ENCODE data around the gene IRF4. TPM values are rescaled to one million over a fixed set of nuclear protein-coding genes. Genes with fewer than 3 reads are reported as not detected.

IRF4 gene
- total RNA-seq, 5 donors from 2014 or later (not counting 1 experiment from before 2014, with no cell fraction given): 16.9 to 67.2 (median 28.4) TPM

DNA sequence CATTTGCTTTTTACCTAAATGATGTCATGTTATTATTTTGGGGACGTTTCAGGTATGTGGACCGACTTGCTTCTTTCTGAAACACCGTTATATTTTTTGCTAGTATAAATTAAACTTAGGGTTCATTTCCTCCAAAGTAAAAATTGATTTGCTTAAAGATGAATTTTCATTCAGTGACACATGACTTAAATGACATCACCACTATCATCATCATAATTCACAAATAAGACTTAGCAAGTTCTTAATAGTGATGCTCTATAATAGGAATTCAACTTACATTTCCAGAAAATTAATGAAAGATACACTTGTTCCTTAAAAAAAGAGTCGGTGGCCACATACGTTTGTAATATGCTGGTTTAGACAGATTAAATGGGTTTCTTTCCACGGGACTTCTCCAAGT lies 9.3 kb downstream of the IRF4 start:
- Histone ChIP-seq H3K9me3 (no peaks in the 10 kb centered on the region), H3K27me3 (replicated peaks in 1 of 2; ENCODE audit: control insufficient read depth in 2 of 2, extremely low read depth in 1 of 2, insufficient read depth in 2 of 2, low read length in 1 of 2) (peaks cover 0 to 5% of the 10 kb centered on the region in 2 experiments), H3K4me3 (ENCODE audit: control insufficient read depth in 1 of 2, extremely low read depth in 1 of 2, low read length in 1 of 2) (no peak overlapping the region), H3K4me1 (ENCODE audit: control insufficient read depth in 1 of 2, extremely low read depth in 1 of 2, insufficient read depth in 2 of 2, low read length in 2 of 2) (peaks cover 25 to 44% of the 10 kb centered on the region in 2 experiments), H3K27ac (ENCODE audit: low read length) (no peak overlapping the region), H3K36me3 (ENCODE audit: control insufficient read depth in 2 of 2, extremely low read depth in 1 of 2, insufficient read depth in 1 of 2, low read length in 1 of 2) (peaks cover 7 to 46% of the 10 kb centered on the region in 2 donors)
- 92% methylated on average over 3 of the region's 6 CpGs for WGBS (ENCODE audit: insufficient coverage)
- H3K9me3 Mint-ChIP-seq: no peaks in the 10 kb centered on the region
- DNase-seq (no peak), ATAC-seq (replicated peaks in 1 of 4) (no peak)
- H3K27me3 Mint-ChIP-seq: no peaks in the 10 kb centered on the region
- ChIA-PET CTCF (no interaction called here), POLR2A (no interaction called here)
- peaks cover 69% of the 10 kb centered on the region for H3K36me3 Mint-ChIP-seq
- H3K4me1 Mint-ChIP-seq: peaks cover 40 to 71% (median 65%) of the 10 kb centered on the region in 3 donors
- no peak overlapping the region for H3K27ac Mint-ChIP-seq
- no peak overlapping the region for H3K4me3 Mint-ChIP-seq

DNA sequence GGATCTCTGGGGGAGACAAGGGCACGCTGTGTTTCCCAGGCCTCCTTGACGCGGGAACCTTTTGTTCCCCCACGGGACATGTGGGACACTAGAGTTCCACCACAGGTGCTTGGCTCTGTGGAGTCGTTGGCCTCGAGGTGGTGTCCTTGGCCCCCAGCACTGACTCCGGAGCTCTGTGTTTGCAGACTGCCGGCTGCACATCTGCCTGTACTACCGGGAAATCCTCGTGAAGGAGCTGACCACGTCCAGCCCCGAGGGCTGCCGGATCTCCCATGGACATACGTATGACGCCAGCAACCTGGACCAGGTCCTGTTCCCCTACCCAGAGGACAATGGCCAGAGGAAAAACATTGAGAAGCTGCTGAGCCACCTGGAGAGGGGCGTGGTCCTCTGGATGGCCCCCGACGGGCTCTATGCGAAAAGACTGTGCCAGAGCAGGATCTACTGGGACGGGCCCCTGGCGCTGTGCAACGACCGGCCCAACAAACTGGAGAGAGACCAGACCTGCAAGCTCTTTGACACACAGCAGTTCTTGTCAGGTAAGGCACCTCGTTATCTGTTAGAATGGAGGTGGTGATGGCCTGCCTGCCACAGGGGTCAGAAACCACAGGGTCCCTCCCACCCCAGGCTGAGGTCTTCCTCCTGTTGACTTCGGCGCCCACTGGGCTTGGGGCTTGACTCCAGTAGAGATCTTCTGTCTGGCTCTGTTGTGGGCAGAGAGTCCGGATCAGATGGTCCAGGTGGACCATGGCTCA lies 9.9 kb downstream of the IRF4 start:
- WGBS (ENCODE audit: insufficient coverage): 92% methylated on average over 24 of the region's 27 CpGs
- peaks cover 25 to 42% of the 10 kb centered on the region in 2 experiments for H3K4me1 ChIP-seq (ENCODE audit: control insufficient read depth in 1 of 2, extremely low read depth in 1 of 2, insufficient read depth in 2 of 2, low read length in 2 of 2)
- Mint-ChIP-seq H3K4me3 (no peak overlapping the region), H3K36me3 (peaks cover 69% of the 10 kb centered on the region), H3K9me3 (no peaks in the 10 kb centered on the region), H3K27me3 (no peaks in the 10 kb centered on the region), H3K27ac (no peak overlapping the region), H3K4me1 (peaks cover 40 to 69% (median 68%) of the 10 kb centered on the region in 3 donors)
- POLR2A ChIA-PET: no interaction called here
- ATAC-seq (replicated peaks in 1 of 4) (no peak), DNase-seq (no peak)
- no peak overlapping the region for H3K27ac ChIP-seq (ENCODE audit: low read length)
- peaks cover 0 to 3% of the 10 kb centered on the region in 2 experiments for H3K27me3 ChIP-seq (replicated peaks in 1 of 2; ENCODE audit: control insufficient read depth in 2 of 2, extremely low read depth in 1 of 2, insufficient read depth in 2 of 2, low read length in 1 of 2)
- CTCF ChIA-PET: no interaction called here
- H3K36me3 ChIP-seq (ENCODE audit: control insufficient read depth in 2 of 2, extremely low read depth in 1 of 2, insufficient read depth in 1 of 2, low read length in 1 of 2): peaks cover 7 to 44% of the 10 kb centered on the region in 2 donors
- no peaks in the 10 kb centered on the region for H3K9me3 ChIP-seq
- H3K4me3 ChIP-seq (ENCODE audit: control insufficient read depth in 1 of 2, extremely low read depth in 1 of 2, low read length in 1 of 2): no peak overlapping the region

DNA sequence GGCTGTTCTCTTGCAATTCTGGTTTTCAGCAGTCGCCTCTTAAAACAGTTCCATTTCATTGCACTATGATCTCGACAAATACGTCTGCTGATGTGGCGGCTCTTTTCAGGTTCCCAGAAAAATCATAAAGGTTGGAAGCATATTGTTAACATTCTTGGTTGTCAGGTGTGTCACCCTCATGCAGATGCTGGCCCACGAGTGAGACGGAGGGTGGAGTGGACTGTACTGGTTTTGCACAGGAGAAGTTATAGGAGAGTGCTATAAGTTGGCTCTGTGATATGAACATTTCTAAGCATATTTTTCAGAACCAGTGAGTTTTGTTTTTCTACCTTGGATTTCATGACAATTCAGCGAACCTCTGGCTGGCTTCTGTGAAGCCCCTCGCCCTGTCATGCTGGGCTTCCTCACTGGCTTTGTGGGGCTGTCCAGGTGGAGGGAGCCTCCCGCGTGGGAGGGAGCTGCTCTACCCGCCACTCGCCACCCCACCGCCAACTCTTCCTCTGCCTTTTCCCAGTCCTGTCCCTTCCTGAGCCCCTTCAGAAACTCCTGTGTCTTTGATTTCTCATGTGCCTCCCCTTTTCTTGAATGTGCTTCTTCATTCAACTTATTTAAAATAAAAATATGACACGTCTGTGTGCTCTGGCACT lies 10.6 kb downstream of the IRF4 start:
- peaks cover 7 to 48% of the 10 kb centered on the region in 2 donors for H3K36me3 ChIP-seq (ENCODE audit: control insufficient read depth in 2 of 2, extremely low read depth in 1 of 2, insufficient read depth in 1 of 2, low read length in 1 of 2)
- peaks cover 25 to 42% of the 10 kb centered on the region in 2 experiments for H3K4me1 ChIP-seq (ENCODE audit: control insufficient read depth in 1 of 2, extremely low read depth in 1 of 2, insufficient read depth in 2 of 2, low read length in 2 of 2)
- ChIA-PET CTCF (no interaction called here), POLR2A (no interaction called here)
- no peak for DNase-seq
- no peaks in the 10 kb centered on the region for H3K27me3 Mint-ChIP-seq
- no peaks in the 10 kb centered on the region for H3K9me3 Mint-ChIP-seq
- H3K4me3 Mint-ChIP-seq: no peak overlapping the region
- ATAC-seq (replicated peaks in 1 of 4): no peak
- H3K36me3 Mint-ChIP-seq: peaks cover 71% of the 10 kb centered on the region
- H3K4me3 ChIP-seq (ENCODE audit: control insufficient read depth in 1 of 2, extremely low read depth in 1 of 2, low read length in 1 of 2): no peak overlapping the region
- no peak overlapping the region for H3K27ac ChIP-seq (ENCODE audit: low read length)
- peak overlapping the region in 1 of 2 donors; percentile 90 for H3K27ac Mint-ChIP-seq
- H3K4me1 Mint-ChIP-seq: peaks cover 37 to 67% (median 66%) of the 10 kb centered on the region in 3 donors
- peaks cover 0 to 3% of the 10 kb centered on the region in 2 experiments for H3K27me3 ChIP-seq (replicated peaks in 1 of 2; ENCODE audit: control insufficient read depth in 2 of 2, extremely low read depth in 1 of 2, insufficient read depth in 2 of 2, low read length in 1 of 2)
- 95% methylated on average over 11 of the region's 14 CpGs for WGBS (ENCODE audit: insufficient coverage)
- H3K9me3 ChIP-seq: no peaks in the 10 kb centered on the region

DNA sequence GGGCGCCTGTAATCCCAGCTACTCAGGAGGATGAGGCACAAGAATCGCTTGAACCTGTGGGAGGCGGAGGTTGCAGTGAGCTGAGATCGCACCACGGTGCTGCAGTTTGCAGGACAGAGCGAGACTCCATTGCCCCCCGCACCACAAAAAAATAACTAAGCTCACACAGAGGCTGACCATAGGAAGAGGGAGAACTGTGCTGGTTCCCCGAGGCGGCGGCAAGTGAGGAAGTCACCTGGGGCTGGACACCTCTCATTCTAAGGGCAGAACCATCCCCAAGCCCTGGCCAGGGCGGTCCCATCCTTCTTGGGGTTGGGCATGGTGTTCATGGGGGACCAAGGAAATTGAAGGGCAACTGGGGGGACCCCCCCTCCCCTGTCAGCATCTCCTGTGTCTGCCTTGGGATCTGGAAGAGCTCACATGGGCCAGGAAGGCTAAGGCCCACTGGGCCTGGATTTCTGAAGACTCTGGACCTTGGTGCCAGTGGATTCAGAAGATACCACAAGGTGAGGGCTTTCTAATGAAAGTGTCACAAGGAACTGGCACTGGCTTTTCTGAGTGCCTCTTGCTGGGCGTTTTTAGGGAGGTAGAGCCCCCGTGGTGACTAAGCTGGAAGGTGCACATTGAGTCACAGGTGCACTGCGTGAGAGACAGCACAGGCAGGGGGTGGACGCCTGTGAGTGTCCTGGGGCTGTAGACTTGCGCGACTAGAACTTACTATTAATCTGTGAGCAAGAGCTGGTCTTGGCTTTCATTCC lies 11.5 kb downstream of the IRF4 start:
- no peak overlapping the region for H3K4me3 ChIP-seq (ENCODE audit: control insufficient read depth in 1 of 2, extremely low read depth in 1 of 2, low read length in 1 of 2)
- ChIA-PET POLR2A (no interaction called here), CTCF (interaction anchor here (0.6 to 0.7 kb wide), 2 partner anchors 14 to 109 kb away, joined by 3 read pairs; no protein-coding TSS in a partner anchor)
- H3K4me1 ChIP-seq (ENCODE audit: control insufficient read depth in 1 of 2, extremely low read depth in 1 of 2, insufficient read depth in 2 of 2, low read length in 2 of 2): peaks cover 25 to 42% of the 10 kb centered on the region in 2 experiments
- Mint-ChIP-seq H3K27ac (peak overlapping the region; percentile 90), H3K36me3 (peaks cover 70% of the 10 kb centered on the region), H3K4me3 (peak overlapping the region in 2 of 3 donors; percentile 66 to 77), H3K27me3 (no peaks in the 10 kb centered on the region), H3K4me1 (peaks cover 35 to 60% (median 58%) of the 10 kb centered on the region in 3 donors), H3K9me3 (no peaks in the 10 kb centered on the region)
- ATAC-seq (replicated peaks in 1 of 4): peak in 3 of 4 experiments; percentile 31 to 46 (median 35)
- H3K27ac ChIP-seq (ENCODE audit: low read length): no peak overlapping the region
- H3K27me3 ChIP-seq (replicated peaks in 1 of 2; ENCODE audit: control insufficient read depth in 2 of 2, extremely low read depth in 1 of 2, insufficient read depth in 2 of 2, low read length in 1 of 2): peaks cover 0 to 3% of the 10 kb centered on the region in 2 experiments
- H3K9me3 ChIP-seq: no peaks in the 10 kb centered on the region
- 21% methylated on average over 5 of the region's 17 CpGs for WGBS (ENCODE audit: insufficient coverage)
- H3K36me3 ChIP-seq (ENCODE audit: control insufficient read depth in 2 of 2, extremely low read depth in 1 of 2, insufficient read depth in 1 of 2, low read length in 1 of 2): peaks cover 7 to 52% of the 10 kb centered on the region in 2 donors
- peak in 2 of 35 experiments; percentile 18 to 28 for DNase-seq

DNA sequence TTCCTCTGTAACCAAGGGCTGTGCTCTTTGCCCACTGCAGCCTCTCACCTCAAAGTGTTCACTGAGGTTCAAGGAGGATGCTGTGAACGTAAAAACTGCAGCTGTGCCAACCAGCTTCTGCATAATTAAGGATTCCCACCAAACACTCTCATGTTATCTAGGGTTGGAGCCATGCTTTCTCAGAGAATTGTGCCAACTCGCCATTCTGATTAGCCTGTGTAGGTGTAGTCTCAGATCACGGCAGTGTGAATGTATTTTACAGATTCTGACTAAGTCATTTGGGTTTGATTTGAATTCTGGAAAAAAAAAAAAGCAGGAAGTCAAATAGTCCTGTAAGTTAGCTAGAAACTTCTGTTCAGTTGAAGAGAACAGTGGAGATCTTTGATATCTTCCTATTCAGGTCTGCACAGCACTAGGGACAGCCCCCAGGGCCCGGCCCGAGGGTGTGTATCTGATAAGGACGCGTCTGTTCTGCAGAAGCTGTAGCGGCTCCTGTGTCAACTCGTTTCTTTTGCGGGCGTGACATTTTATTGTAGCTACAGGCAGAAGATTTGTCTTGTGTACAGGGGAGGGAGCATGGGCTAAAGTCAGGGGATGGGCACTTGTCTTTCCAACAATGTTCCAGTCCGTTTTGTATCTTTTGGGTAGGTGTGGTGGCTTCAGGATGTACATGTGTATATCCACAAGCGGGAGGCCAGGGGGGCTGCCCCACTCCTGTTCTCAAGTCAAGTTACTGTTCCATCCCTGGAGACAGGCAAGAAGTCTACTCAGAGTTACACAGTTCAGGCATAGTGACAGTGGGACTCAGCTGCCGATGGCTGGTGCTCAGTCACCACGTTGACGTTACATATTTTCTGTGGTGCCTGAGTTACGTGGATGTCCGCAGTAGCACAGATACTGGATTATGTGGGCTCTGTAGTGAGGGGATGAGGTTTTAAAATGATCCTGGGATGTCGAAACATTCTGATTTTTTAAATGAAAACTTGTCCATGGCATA lies 12.4 kb downstream of the IRF4 start:
- peaks cover 72% of the 10 kb centered on the region for H3K36me3 Mint-ChIP-seq
- peaks cover 7 to 54% of the 10 kb centered on the region in 2 donors for H3K36me3 ChIP-seq (ENCODE audit: control insufficient read depth in 2 of 2, extremely low read depth in 1 of 2, insufficient read depth in 1 of 2, low read length in 1 of 2)
- H3K27ac Mint-ChIP-seq: peak overlapping the region; percentile 90
- ChIA-PET POLR2A (interaction anchor here in 1 of 2 donors (0.5 kb wide), 1 partner anchor 94 kb away, joined by 3 read pairs; no protein-coding TSS in a partner anchor), CTCF (interaction anchor here (0.6 to 1.6 kb wide), 3 partner anchors 10 to 110 kb away, joined by 3 to 4 read pairs (median 3); no protein-coding TSS in a partner anchor)
- no peaks in the 10 kb centered on the region for H3K27me3 Mint-ChIP-seq
- H3K27ac ChIP-seq (ENCODE audit: low read length): peak overlapping the region; percentile 3
- H3K4me1 Mint-ChIP-seq: peaks cover 35 to 53% (median 51%) of the 10 kb centered on the region in 3 donors
- peak overlapping the region; percentile 66 to 77 (median 69) for H3K4me3 Mint-ChIP-seq
- H3K4me1 ChIP-seq (ENCODE audit: control insufficient read depth in 1 of 2, extremely low read depth in 1 of 2, insufficient read depth in 2 of 2, low read length in 2 of 2): peaks cover 22 to 35% of the 10 kb centered on the region in 2 experiments
- DNase-seq (peak in 4 of 35 experiments; percentile 21 to 37 (median 28)), ATAC-seq (replicated peaks in 1 of 4) (peak; percentile 22 to 54 (median 37))
- no peak overlapping the region for H3K4me3 ChIP-seq (ENCODE audit: control insufficient read depth in 1 of 2, extremely low read depth in 1 of 2, low read length in 1 of 2)
- WGBS (ENCODE audit: insufficient coverage): 43% methylated on average over 12 of the region's 19 CpGs
- H3K27me3 ChIP-seq (replicated peaks in 1 of 2; ENCODE audit: control insufficient read depth in 2 of 2, extremely low read depth in 1 of 2, insufficient read depth in 2 of 2, low read length in 1 of 2): peaks cover 0 to 3% of the 10 kb centered on the region in 2 experiments
- no peaks in the 10 kb centered on the region for H3K9me3 ChIP-seq
- H3K9me3 Mint-ChIP-seq: no peaks in the 10 kb centered on the region

Data from T-cell (primary cell).